Kidney glomerular epithelial cell (primary cell): ENCODE data around the gene BSDC1.
"Not testable (repeated sequence)": the region's sequence is repeated elsewhere in the genome, so short reads cannot be mapped to it uniquely, and the experiment has no call there.

ENCODE experiments used
- DNase-seq: peaks from one replicate; lab custom pipeline; 2025; lab: John Stamatoyannopoulos, UW

The BSDC1 gene

GRCh38 chr1:32358435-32358834 is 35.8 kb downstream of the BSDC1 start:
- DNase-seq: no peak

- no peak for DNase-seq
Observed at GRCh38 chr1:32357614-32358013, 36.6 kb downstream of the BSDC1 start.

- DNase-seq: no peak
Observed at GRCh38 chr1:32356478-32356877, 37.8 kb downstream of the BSDC1 start.

- DNase-seq: not testable (repeated sequence)
Observed at GRCh38 chr1:32355778-32356177, 38.5 kb downstream of the BSDC1 start.

GRCh38 chr1:32353886-32354570 is 40.2 kb downstream of the BSDC1 start:
- DNase-seq: no peak

GRCh38 chr1:32353431-32353830 is 40.8 kb downstream of the BSDC1 start:
- DNase-seq: no peak

GRCh38 chr1:32352831-32353383 is 41.3 kb downstream of the BSDC1 start:
- DNase-seq: no peak

GRCh38 chr1:32352239-32352745 is 41.9 kb downstream of the BSDC1 start:
- no peak for DNase-seq

GRCh38 chr1:32351399-32352238 is 42.6 kb downstream of the BSDC1 start:
- DNase-seq: peak; percentile 73

- DNase-seq: peak; percentile 73
Observed at GRCh38 chr1:32350785-32351398, 43.3 kb downstream of the BSDC1 start.

- no peak for DNase-seq
Observed at GRCh38 chr1:32349211-32349708, 45.0 kb downstream of the BSDC1 start.

- DNase-seq: no peak
Observed at GRCh38 chr1:32346532-32347157, 47.6 kb downstream of the BSDC1 start.

- no peak for DNase-seq
Observed at GRCh38 chr1:32345289-32345827, 48.9 kb downstream of the BSDC1 start.

- no peak for DNase-seq
Observed at GRCh38 chr1:32342704-32343103, 51.5 kb downstream of the BSDC1 start.

- no peak for DNase-seq
Observed at GRCh38 chr1:32341971-32342370, 52.3 kb downstream of the BSDC1 start.

- no peak for DNase-seq
Observed at GRCh38 chr1:32341186-32341757, 53.0 kb downstream of the BSDC1 start.

GRCh38 chr1:32339363-32339978 is 54.8 kb downstream of the BSDC1 start:
- DNase-seq: no peak

GRCh38 chr1:32338637-32339145 is 55.5 kb downstream of the BSDC1 start:
- no peak for DNase-seq

GRCh38 chr1:32337855-32338636 is 56.2 kb downstream of the BSDC1 start:
- no peak for DNase-seq
